Testis (tissue), 3 donors: Measurements from ENCODE around the gene CADPS2. TPM values are rescaled to one million over a fixed set of nuclear protein-coding genes. Genes with fewer than 3 reads are reported as not detected.

Experiments
- DNase-seq: peaks from one replicate; pipeline ENCODE4 v3.0.0-alpha.2; 2019
- H3K27ac ChIP-seq, 2 donors: fragments of 200-600 bp; sonication (generic); one replicate each; pipeline ENCODE4 v1.5.1; 2019
- H3K27me3 ChIP-seq: fragments of 200-600 bp; sonication (generic); one replicate; pipeline ENCODE4 v1.5.1; 2019
- H3K36me3 ChIP-seq: fragments of 200-600 bp; sonication (generic); one replicate; pipeline ENCODE4 v1.5.1; 2017; ENCODE audit warnings: low read depth; ENCODE audit errors: missing control alignments
- H3K4me1 ChIP-seq: fragments of 200-600 bp; sonication (generic); one replicate; pipeline ENCODE4 v1.5.1; 2019
- H3K4me3 ChIP-seq, 2 donors: fragments of 200-600 bp; sonication (generic); one replicate each; pipeline ENCODE4 v1.5.1; 2017 to 2019
- H3K9me3 ChIP-seq: fragments of 200-600 bp; sonication (generic); one replicate; pipeline ENCODE4 v1.5.1; 2017
- CTCF ChIP-seq, 3 experiments: fragments of 450-650 bp in 2 of 3; fragments of 200-600 bp in 1 of 3; sonication (generic) in 1 of 3; IDR thresholded peaks; one replicate each; pipeline ENCODE4 v1.5.1; 2016 to 2019; ENCODE audit warnings: antibody characterized with exemption in 3 of 3, mild to moderate bottlenecking in 2 of 3, moderate library complexity in 1 of 3
- POLR2A ChIP-seq: fragments of 450-650 bp; IDR thresholded peaks from one replicate; pipeline ENCODE4 v1.6.1; 2017; ENCODE audit warnings: antibody characterized with exemption, mild to moderate bottlenecking, moderate library complexity
- WGBS, 2 donors: methylation state at CpG; one replicate each; pipeline ENCODE4 v1.1.5; 2018; 5-methylcytosine and 5-hydroxymethylcytosine counted together
- intact Hi-C: fragments of 100-400 bp; cut with DNase I; formaldehyde crosslinking; loops from one replicate; pipeline ENCODE4 v1.15.1; 2023; ENCODE audit warnings: low total_unique reads
- polyA plus RNA-seq: library from polyadenylated mRNA; stranded (reverse); fragments of 350-450 nt; fragmentation: Illumina TruSeq; extraction: RNeasy Lipid Tissue Mini Kit (QIAGEN cat#74804); gene quantifications from one replicate; pipeline ENCODE4 v1.2.3, GENCODE V29; 2014; ENCODE audit warnings: low read depth, low replicate concordance; ENCODE audit not compliant: insufficient read depth
- total RNA-seq, 2 donors: library from RNA; depleted of rRNA; stranded (reverse); fragments of >200 nt; gene quantifications; one replicate each; pipeline ENCODE4 v1.2.3, GENCODE V29; 2016

CADPS2 gene
- total and polyA plus RNA-seq, 3 donors from 2014 or later, result 6.0 to 9.9 (median 9.3) TPM

GRCh38 chr7:122889116-122889515, 2.9 kb upstream of the CADPS2 start:
- DNase-seq, result no peak
- Histone ChIP-seq H3K36me3 (no peaks in the 10 kb centered on the region), H3K4me1 (peaks cover 9% of the 10 kb centered on the region), H3K27ac (no peak overlapping the region), H3K27me3 (no peaks in the 10 kb centered on the region), H3K4me3 (no peak overlapping the region), H3K9me3 (no peaks in the 10 kb centered on the region)
- no peak for TF ChIP-seq POLR2A
- intact Hi-C loops, result no loop called here
- 88 to 97% methylated on average over 1 of the region's 1 CpG for WGBS, 2 donors

- peaks cover 9% of the 10 kb centered on the region for H3K4me1 ChIP-seq
- H3K9me3 ChIP-seq, result no peaks in the 10 kb centered on the region
- H3K36me3 ChIP-seq, result no peaks in the 10 kb centered on the region
- no peaks in the 10 kb centered on the region for H3K27me3 ChIP-seq
- H3K4me3 ChIP-seq, result peak overlapping the region in 1 of 2 donors; percentile 72
- H3K27ac ChIP-seq, result no peak overlapping the region
- TF ChIP-seq CTCF (IDR thresholded peaks at IDR 0.05) (no peak), POLR2A (no peak)
- no peak for DNase-seq
- intact Hi-C loops, result no loop called here
Measured at GRCh38 chr7:122887848-122888247, 1.6 kb upstream of the CADPS2 start.

- peaks cover 9% of the 10 kb centered on the region for H3K4me1 ChIP-seq
- H3K27me3 ChIP-seq, result no peaks in the 10 kb centered on the region
- H3K4me3 ChIP-seq, result peak overlapping the region; percentile 72 to 85
- no peaks in the 10 kb centered on the region for H3K36me3 ChIP-seq
- peak overlapping the region; percentile 87 to 88 for H3K27ac ChIP-seq
- peak; percentile 88 for DNase-seq
- WGBS, 2 donors, result 1% methylated on average over 12 of the region's 12 CpGs
- no peak for TF ChIP-seq CTCF (IDR thresholded peaks at IDR 0.05)
- no peak for TF ChIP-seq POLR2A
- no peaks in the 10 kb centered on the region for H3K9me3 ChIP-seq
- intact Hi-C loops, result no loop called here
Measured at GRCh38 chr7:122887198-122887597, 938 bp upstream of the CADPS2 start.

GRCh38 chr7:122885583-122886356, 490 bp downstream of the CADPS2 start:
- H3K4me3 ChIP-seq, result peak overlapping the region; percentile 72 to 85
- 1 to 3% methylated on average over 9 to 62 of the region's 70 CpGs for WGBS, 2 donors
- H3K27me3 ChIP-seq, result no peaks in the 10 kb centered on the region
- H3K27ac ChIP-seq, result peak overlapping the region; percentile 87 to 88
- peak; percentile 51 for DNase-seq
- TF ChIP-seq CTCF (IDR thresholded peaks at IDR 0.05) (no peak), POLR2A (no peak)
- no peaks in the 10 kb centered on the region for H3K36me3 ChIP-seq
- H3K4me1 ChIP-seq, result peaks cover 9% of the 10 kb centered on the region
- intact Hi-C loops, result no loop called here
- H3K9me3 ChIP-seq, result no peaks in the 10 kb centered on the region

GRCh38 chr7:122884186-122884585, 2.1 kb downstream of the CADPS2 start:
- no peaks in the 10 kb centered on the region for H3K36me3 ChIP-seq
- H3K27ac ChIP-seq, result no peak overlapping the region
- H3K4me1 ChIP-seq, result peaks cover 9% of the 10 kb centered on the region
- H3K4me3 ChIP-seq, result no peak overlapping the region
- no peaks in the 10 kb centered on the region for H3K9me3 ChIP-seq
- H3K27me3 ChIP-seq, result no peaks in the 10 kb centered on the region
- TF ChIP-seq CTCF (IDR thresholded peaks at IDR 0.05) (no peak), POLR2A (no peak)
- 59 to 75% methylated on average over 4 of the region's 4 CpGs for WGBS, 2 donors
- DNase-seq, result no peak
- intact Hi-C loops, result no loop called here
